IgD-negative memory B cell (primary cell): ENCODE measurements around the gene MUC22. TPM values are rescaled to one million over a fixed set of nuclear protein-coding genes. Genes with fewer than 3 reads are reported as not detected.
"Not testable (repeated sequence)": the region's sequence is repeated elsewhere in the genome, so short reads cannot be mapped to it uniquely, and the experiment has no call there.

Source experiments
- H3K27ac Mint-ChIP-seq, 3 donors: one replicate each; pipeline ENCODE4 v1.8.0; 2020 to 2022; ENCODE audit warnings: mild to moderate bottlenecking in 3 of 3, mixed read lengths in 3 of 3, moderate library complexity in 1 of 3
- H3K27me3 Mint-ChIP-seq: one replicate; pipeline ENCODE4 v1.8.0; 2021; ENCODE audit warnings: mixed read lengths
- H3K36me3 Mint-ChIP-seq: one replicate; pipeline ENCODE4 v1.8.0; 2020; ENCODE audit warnings: mild to moderate bottlenecking, mixed read lengths
- H3K4me1 Mint-ChIP-seq, 3 donors: one replicate each; pipeline ENCODE4 v1.8.0; 2020 to 2022; ENCODE audit warnings: mixed read lengths in 3 of 3, mild to moderate bottlenecking in 1 of 3
- H3K4me3 Mint-ChIP-seq, 4 donors: one replicate each; pipeline ENCODE4 v1.8.0; 2020 to 2022; ENCODE audit warnings: mild to moderate bottlenecking in 4 of 4, mixed read lengths in 4 of 4, moderate library complexity in 3 of 4
- H3K9me3 Mint-ChIP-seq, 3 donors: one replicate each; pipeline ENCODE4 v1.8.0; 2020 to 2021; ENCODE audit warnings: mixed read lengths in 3 of 3, mild to moderate bottlenecking in 1 of 3
- polyA plus RNA-seq: library from polyadenylated mRNA; unstranded; fragments of 300-500 nt; fragmentation: Illumina TruSeq; gene quantifications from one replicate; pipeline ENCODE4 v1.2.3, GENCODE V29; 2021

MUC22 gene
- polyA plus RNA-seq, 1 donor from 2014 or later = not detected

DNA sequence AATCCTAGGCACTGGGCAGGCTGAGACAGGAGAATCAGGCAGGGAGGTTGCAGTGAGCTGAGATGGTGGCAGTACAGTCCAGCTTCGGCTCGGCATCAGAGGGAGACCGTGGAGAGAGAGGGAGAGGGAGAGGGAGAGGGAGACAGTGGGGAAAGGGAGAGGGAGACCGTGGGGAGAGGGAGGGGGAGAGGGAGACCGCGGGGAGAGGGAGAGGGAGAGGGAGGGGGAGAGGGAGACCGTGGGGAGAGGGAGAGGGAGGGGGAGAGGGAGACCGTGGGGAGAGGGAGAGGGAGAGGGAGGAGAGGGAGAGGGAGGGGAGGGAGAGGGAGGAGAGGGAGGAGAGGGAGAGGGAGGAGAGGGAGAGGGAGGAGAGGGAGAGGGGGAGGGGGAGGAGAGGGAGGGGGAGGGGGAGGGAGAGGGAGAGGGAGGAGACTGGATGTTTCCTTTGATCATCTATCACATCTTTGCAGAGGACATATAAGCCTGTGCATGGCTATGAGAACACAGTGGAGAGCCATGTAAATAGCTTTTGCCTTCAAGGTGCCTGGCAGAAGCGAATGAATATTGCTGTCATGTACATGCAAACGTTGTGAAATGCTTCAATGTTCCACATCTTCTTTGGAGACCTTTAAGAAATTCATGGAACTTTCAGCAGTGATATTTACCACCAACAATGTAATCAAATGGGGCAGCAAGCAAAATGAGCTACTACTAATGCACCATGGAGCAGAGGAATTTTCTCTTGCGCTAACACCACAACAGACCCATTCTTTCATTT is 57.8 kb downstream of the MUC22 start:
- not testable (repeated sequence) for H3K4me1 Mint-ChIP-seq, H3K27me3 Mint-ChIP-seq, H3K4me3 Mint-ChIP-seq, H3K9me3 Mint-ChIP-seq, H3K36me3 Mint-ChIP-seq, H3K27ac Mint-ChIP-seq

DNA sequence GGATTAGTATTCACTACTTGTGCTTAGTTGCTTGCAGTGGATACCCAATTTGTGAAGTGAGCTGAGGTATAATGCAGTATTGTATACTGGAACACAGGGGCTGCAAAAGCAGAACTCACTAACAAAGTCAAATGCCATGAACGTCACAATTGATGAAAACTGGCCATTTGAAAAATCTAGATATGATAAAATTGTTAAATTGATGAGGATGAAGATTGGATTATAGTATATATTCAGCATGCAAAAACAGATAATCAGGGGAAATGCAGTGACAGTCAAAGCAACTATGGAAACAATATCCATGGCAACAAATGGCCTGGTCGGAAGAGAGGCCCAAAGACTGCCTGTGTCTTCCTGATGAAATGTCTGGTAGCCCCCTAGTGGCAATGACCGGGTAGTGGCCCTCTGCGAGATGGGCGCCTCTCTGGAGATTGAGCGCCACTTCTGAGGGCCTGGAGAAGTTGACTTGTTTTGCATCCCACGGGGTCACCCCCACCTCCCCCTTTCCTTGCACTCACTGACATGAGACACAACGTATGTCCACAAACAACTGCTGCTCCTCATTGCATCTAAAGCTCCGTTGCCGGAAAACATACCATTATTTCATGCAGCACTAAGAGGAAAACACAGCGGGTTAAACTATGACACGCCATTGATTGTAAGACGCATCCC is 58.5 kb downstream of the MUC22 start:
- no peaks in the 10 kb centered on the region for H3K9me3 Mint-ChIP-seq
- peaks cover 0 to 4% (median 2%) of the 10 kb centered on the region in 3 donors for H3K4me1 Mint-ChIP-seq
- peaks cover 2% of the 10 kb centered on the region for H3K27me3 Mint-ChIP-seq
- no peak overlapping the region for H3K27ac Mint-ChIP-seq
- no peak overlapping the region for H3K4me3 Mint-ChIP-seq
- H3K36me3 Mint-ChIP-seq = no peaks in the 10 kb centered on the region

DNA sequence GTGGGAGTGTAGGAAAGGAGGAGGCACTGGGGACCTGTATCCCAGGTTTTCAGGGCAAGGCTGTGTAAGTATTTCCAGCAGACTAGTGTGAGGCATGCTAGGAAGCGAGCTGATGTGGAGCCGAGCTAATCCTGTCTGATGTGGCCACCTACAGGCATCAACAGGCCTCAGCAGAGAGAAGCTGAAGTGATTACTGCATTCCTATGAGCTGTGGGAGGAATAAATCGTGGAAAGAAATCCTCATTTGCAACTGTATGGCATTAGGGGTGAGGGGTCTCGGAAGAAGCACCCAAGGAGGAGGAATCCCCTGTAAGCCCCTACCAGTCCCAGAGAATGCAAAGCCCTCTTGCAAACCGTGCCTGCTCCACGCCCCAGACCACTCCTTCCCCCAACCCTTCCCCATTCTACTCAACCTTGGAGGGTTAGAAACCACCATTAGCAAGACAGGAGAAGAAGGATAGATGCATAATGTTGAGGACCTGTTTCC is 60.5 kb downstream of the MUC22 start:
- Mint-ChIP-seq H3K4me1 (peaks cover 0 to 4% (median 2%) of the 10 kb centered on the region in 3 donors), H3K9me3 (no peaks in the 10 kb centered on the region), H3K36me3 (no peaks in the 10 kb centered on the region), H3K27ac (no peak overlapping the region), H3K27me3 (no peaks in the 10 kb centered on the region), H3K4me3 (no peak overlapping the region)

DNA sequence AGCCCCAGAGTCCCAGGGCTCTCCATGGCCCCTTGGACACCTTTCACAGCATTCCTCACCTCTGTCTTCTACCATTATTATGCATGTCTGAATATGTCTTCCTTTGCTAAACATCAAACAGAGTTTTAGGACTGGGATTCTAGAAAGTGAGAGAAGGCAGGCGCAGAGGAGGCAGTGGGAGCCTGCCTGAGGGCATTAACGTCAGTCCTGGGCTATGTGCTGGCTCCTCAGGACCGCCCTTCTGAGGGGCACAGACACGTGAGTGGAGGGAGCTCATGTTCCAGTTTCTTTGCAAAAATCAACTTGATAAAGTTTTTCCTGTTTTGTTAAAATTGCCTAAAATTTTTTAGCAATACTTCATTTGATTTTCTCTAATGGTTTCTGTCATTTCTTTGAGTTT is 64.1 kb downstream of the MUC22 start:
- Mint-ChIP-seq H3K27ac (no peak overlapping the region), H3K4me3 (no peak overlapping the region), H3K9me3 (no peaks in the 10 kb centered on the region), H3K36me3 (no peaks in the 10 kb centered on the region), H3K27me3 (no peaks in the 10 kb centered on the region), H3K4me1 (peaks cover 0 to under 1% (median 0%) of the 10 kb centered on the region in 3 donors)

DNA sequence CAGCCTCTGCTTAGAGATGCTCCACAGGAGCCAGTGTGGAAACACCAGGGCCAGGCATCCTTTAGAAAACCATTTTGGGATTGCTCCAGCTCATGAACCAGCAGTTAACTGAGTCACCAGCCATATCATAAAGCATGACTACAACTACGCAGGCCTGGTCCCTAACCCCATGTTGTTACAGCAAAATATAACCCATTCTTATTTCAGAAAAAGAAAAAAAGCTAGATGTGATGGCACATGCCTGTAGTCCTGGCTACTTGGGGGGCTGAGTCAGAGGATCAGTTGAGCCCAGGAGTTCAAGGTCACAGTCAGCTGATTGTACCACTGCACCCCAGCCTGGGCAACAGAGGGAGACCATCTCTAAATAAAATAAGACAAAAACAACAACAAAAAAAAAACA is 65.3 kb downstream of the MUC22 start:
- Mint-ChIP-seq H3K4me1 (peaks cover 0 to 5% (median 4%) of the 10 kb centered on the region in 3 donors), H3K27me3 (no peaks in the 10 kb centered on the region), H3K4me3 (no peak overlapping the region), H3K9me3 (no peaks in the 10 kb centered on the region), H3K27ac (no peak overlapping the region), H3K36me3 (no peaks in the 10 kb centered on the region)

DNA sequence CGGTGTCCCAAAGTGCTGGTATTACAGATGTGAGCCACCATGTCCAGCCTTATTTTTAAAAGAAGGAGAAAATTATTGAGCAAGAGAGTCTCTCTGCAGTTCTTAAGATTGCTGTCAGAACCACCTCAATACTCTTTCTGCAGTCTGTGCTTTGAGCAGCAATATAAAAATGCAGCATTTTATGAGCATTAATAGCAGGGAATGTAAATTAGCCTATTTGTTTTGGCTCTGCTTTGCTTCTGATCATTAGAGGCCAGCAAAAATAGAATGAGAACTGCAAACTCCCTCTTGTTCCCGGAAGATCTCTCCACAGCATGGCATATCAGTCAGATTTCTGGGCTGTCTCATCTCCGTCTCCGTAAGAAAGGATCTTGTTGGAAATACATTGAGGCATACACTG is 66.3 kb downstream of the MUC22 start:
- Mint-ChIP-seq H3K27me3 (no peaks in the 10 kb centered on the region), H3K9me3 (no peaks in the 10 kb centered on the region), H3K36me3 (no peaks in the 10 kb centered on the region), H3K27ac (no peak overlapping the region), H3K4me3 (no peak overlapping the region), H3K4me1 (peaks cover 0 to 5% (median 4%) of the 10 kb centered on the region in 3 donors)

DNA sequence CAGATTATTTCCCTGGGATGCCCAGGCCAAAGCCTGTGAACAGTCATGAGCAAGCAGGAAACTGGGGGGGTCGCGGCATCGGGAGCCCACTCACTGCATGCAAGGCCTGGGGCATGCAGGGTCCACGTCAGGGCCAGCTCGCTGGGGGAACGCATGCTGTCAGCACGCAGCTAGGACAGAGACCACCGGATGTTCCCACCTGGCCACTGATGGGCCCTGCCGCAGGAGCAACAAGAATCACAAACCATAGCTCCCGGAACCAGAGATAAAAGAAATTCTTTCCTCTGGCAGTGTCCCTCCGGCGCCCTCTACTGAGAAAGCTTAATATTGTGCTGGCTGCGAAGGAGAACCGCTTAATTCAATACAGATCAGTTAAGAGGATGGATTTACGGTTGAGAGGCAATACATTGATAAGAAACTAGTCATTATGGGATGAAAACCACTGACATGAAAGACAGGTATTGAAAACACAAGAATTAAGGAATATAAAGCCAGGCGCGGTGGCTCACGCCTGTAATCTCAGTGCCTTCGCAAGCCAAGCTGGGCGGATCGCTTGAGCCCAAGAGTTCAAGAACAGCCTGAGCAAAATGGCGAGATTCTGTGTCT is 69.5 kb downstream of the MUC22 start:
- H3K4me3 Mint-ChIP-seq = peak overlapping the region in 3 of 4 donors; percentile 60 to 77 (median 61)
- H3K9me3 Mint-ChIP-seq = no peaks in the 10 kb centered on the region
- H3K27ac Mint-ChIP-seq = no peak overlapping the region
- peaks cover 2% of the 10 kb centered on the region for H3K27me3 Mint-ChIP-seq
- H3K36me3 Mint-ChIP-seq = no peaks in the 10 kb centered on the region
- H3K4me1 Mint-ChIP-seq = peaks cover 0 to 5% (median 5%) of the 10 kb centered on the region in 3 donors

DNA sequence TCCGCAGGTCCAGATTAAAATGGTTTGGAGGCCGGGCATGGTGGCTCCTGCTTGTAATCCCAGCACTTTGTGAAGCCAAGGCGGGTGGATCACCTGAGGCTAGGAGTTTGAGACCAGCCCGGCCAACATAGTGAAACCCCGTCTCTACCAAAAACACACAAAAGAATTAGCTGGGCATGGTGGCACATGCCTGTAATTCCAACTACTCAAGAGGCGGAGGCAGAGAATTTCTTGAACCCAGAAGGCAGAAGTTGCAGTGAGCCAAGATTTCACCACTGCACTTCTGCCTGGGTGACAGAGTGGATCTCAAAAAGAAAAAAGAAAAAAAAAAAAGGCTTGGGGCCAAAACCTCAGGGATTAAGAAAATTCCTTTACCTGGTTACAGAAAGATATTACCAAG is 71.6 kb downstream of the MUC22 start:
- no peak overlapping the region for H3K4me3 Mint-ChIP-seq
- H3K27ac Mint-ChIP-seq = no peak overlapping the region
- peaks cover 2% of the 10 kb centered on the region for H3K27me3 Mint-ChIP-seq
- H3K9me3 Mint-ChIP-seq = no peaks in the 10 kb centered on the region
- peaks cover 2 to 5% (median 5%) of the 10 kb centered on the region in 3 donors for H3K4me1 Mint-ChIP-seq
- H3K36me3 Mint-ChIP-seq = no peaks in the 10 kb centered on the region

DNA sequence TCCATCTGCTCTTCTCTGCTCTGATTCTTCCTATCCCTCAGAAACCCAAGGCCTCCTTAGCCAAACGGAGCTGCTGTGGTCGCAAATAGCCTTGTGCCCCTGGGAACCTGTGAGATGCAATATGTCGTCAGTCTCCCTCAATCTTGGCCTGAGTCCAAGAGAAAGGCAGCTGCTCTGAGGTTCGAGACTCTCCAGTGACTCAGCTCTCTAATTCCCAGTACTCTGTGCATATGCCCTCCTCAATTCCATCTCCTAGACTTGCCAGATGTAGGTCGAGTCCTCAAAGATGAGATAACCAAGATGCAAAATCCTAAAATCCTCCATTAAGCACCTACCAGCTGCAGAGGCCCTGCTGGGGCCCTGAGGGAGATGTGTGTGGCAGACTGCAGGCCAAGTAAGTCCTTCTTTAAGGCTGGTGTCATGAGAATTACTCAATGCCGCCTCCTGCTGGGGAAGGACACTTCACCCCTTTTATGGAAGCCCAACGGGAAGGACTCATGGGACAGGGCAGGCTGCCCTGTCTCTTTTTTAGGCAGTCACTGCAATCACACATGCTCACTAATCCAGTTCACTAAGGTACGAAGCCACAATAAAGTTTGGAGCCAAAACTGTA is 73.6 kb downstream of the MUC22 start:
- no peaks in the 10 kb centered on the region for H3K9me3 Mint-ChIP-seq
- peaks cover 2% of the 10 kb centered on the region for H3K27me3 Mint-ChIP-seq
- no peak overlapping the region for H3K4me3 Mint-ChIP-seq
- no peak overlapping the region for H3K27ac Mint-ChIP-seq
- no peaks in the 10 kb centered on the region for H3K36me3 Mint-ChIP-seq
- peaks cover 7 to 9% (median 9%) of the 10 kb centered on the region in 3 donors for H3K4me1 Mint-ChIP-seq

Other genes starting within 250 kb of the MUC22 start
- 4.6 TPM for gene DDR1, start 126.0 kb upstream of the MUC22 start, polyA plus RNA-seq
- 8.4 TPM for gene GTF2H4, start 102.3 kb upstream of the MUC22 start, polyA plus RNA-seq
- 26.0 TPM for gene VARS2, start 96.2 kb upstream of the MUC22 start, polyA plus RNA-seq
- gene SFTA2, start 78.3 kb upstream of the MUC22 start, polyA plus RNA-seq = 0.60 TPM
- gene MUCL3, start 69.5 kb upstream of the MUC22 start, polyA plus RNA-seq = not detected
- gene MUC21, start 26.8 kb upstream of the MUC22 start, polyA plus RNA-seq = not detected
- gene C6orf15, start 102.1 kb downstream of the MUC22 start, polyA plus RNA-seq = not detected
- 0.94 TPM for gene PSORS1C1, start 104.3 kb downstream of the MUC22 start, polyA plus RNA-seq
- gene CDSN, start 110.0 kb downstream of the MUC22 start, polyA plus RNA-seq = not detected
- not detected for gene PSORS1C2, start 128.6 kb downstream of the MUC22 start, polyA plus RNA-seq
- gene CCHCR1, start 147.3 kb downstream of the MUC22 start, polyA plus RNA-seq = 9.4 TPM
- 14.9 TPM for gene TCF19, start 148.1 kb downstream of the MUC22 start, polyA plus RNA-seq
- gene POU5F1, start 160.2 kb downstream of the MUC22 start, polyA plus RNA-seq = 0.70 TPM